MCF 10A (cell line): ENCODE results near the gene TFAP2C. TPM values are rescaled to one million over a fixed set of nuclear protein-coding genes. Genes with fewer than 3 reads are reported as not detected.
"Not testable (repeated sequence)": the region's sequence is repeated elsewhere in the genome, so short reads cannot be mapped to it uniquely, and the experiment has no call there.

Experiments used
- BruUV-seq: library from RNA; stranded (reverse); fragments of 400-500 nt; replicated peaks from 2 replicates; lab custom pipeline; 2021; lab: Mats Ljungman, UMichigan
- CTCF ChIA-PET: fragments of 300-600 bp; sonication (Branson Sonifier 250); formaldehyde crosslinking; extraction: SDS; loops from one replicate; lab custom pipeline; 2021; ENCODE audit warnings: antibody characterized with exemption, inconsistent platforms; lab: Yijun Ruan, JAX
- POLR2A ChIA-PET: fragments of 300-600, 350-650 bp; sonication (Branson Sonifier 250); formaldehyde crosslinking; extraction: SDS; loops from one replicate; lab custom pipeline; 2020; ENCODE audit warnings: antibody characterized with exemption, inconsistent platforms; lab: Yijun Ruan, JAX
- DNase-seq: peaks from one replicate; pipeline ENCODE4 v3.0.0-alpha.2; 2018; ENCODE audit not compliant: unreplicated experiment
- H3K27ac Mint-ChIP-seq: one replicate; pipeline ENCODE4 v1.8.0; 2022; ENCODE audit warnings: mild to moderate bottlenecking, low read depth, mixed read lengths; ENCODE audit not compliant: unreplicated experiment
- H3K27me3 Mint-ChIP-seq: one replicate; pipeline ENCODE4 v1.8.0; 2022; ENCODE audit warnings: mixed read lengths; ENCODE audit not compliant: insufficient read depth, unreplicated experiment
- H3K36me3 Mint-ChIP-seq: one replicate; pipeline ENCODE4 v1.8.0; 2022; ENCODE audit warnings: mild to moderate bottlenecking, moderate library complexity, mixed read lengths; ENCODE audit not compliant: insufficient read depth, unreplicated experiment
- H3K4me1 Mint-ChIP-seq: one replicate; pipeline ENCODE4 v1.8.0; 2022; ENCODE audit warnings: mixed read lengths; ENCODE audit not compliant: insufficient read depth, unreplicated experiment
- H3K4me3 Mint-ChIP-seq: one replicate; pipeline ENCODE4 v1.8.0; 2022; ENCODE audit warnings: mild to moderate bottlenecking, moderate library complexity, mixed read lengths; ENCODE audit not compliant: unreplicated experiment
- H3K9me3 Mint-ChIP-seq: one replicate; pipeline ENCODE4 v1.8.0; 2022; ENCODE audit warnings: mixed read lengths; ENCODE audit not compliant: unreplicated experiment
- intact Hi-C: fragments of 100-400 bp; cut with micrococcal nuclease; formaldehyde crosslinking; loops from 2 replicates; pipeline ENCODE4 v1.14.1; 2022
- total RNA-seq: library from RNA; stranded (reverse); gene quantifications from 2 replicates; pipeline ENCODE4 v1.2.3, GENCODE V29; 2022
- TF ChIP-seq, protein P1 (sequence below): fragments of 200-600 bp; IDR thresholded peaks from one replicate; pipeline ENCODE4 v1.8.0; 2022; ENCODE audit warnings: antibody characterized with exemption, mild to moderate bottlenecking; ENCODE audit not compliant: unreplicated experiment

TFAP2C gene
- total RNA-seq, 1 experiment from 2014 or later = 13.2 TPM

DNA sequence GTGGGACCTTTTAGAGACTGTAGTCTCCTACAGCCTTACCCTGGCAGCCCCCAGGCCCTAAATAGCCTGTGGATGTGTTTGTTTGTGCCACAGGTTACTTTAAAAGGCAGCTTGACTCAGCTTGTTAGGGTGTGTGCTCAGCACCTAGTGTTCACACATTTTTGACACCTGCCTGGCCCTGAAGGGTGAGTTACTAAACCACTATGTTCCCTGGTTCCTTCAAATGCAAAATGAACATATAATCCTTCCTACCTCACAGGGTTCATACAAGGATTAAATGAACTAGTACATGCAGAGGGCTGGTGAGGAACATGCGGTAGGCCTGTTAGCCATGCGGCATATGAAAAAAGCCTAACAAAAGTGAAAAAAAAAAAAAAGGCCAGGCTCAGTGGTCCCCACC lies 14.9 kb upstream of the TFAP2C start:
- Mint-ChIP-seq H3K27me3 (no peaks in the 10 kb centered on the region), H3K4me1 (no peaks in the 10 kb centered on the region), H3K36me3 (no peaks in the 10 kb centered on the region), H3K9me3 (no peaks in the 10 kb centered on the region), H3K27ac (no peak overlapping the region), H3K4me3 (no peak overlapping the region)
- BruUV-seq = no TSS peak
- intact Hi-C loops = no loop called here
- TF ChIP-seq, protein P1, sequence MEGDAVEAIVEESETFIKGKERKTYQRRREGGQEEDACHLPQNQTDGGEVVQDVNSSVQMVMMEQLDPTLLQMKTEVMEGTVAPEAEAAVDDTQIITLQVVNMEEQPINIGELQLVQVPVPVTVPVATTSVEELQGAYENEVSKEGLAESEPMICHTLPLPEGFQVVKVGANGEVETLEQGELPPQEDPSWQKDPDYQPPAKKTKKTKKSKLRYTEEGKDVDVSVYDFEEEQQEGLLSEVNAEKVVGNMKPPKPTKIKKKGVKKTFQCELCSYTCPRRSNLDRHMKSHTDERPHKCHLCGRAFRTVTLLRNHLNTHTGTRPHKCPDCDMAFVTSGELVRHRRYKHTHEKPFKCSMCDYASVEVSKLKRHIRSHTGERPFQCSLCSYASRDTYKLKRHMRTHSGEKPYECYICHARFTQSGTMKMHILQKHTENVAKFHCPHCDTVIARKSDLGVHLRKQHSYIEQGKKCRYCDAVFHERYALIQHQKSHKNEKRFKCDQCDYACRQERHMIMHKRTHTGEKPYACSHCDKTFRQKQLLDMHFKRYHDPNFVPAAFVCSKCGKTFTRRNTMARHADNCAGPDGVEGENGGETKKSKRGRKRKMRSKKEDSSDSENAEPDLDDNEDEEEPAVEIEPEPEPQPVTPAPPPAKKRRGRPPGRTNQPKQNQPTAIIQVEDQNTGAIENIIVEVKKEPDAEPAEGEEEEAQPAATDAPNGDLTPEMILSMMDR = no peak
- ChIA-PET CTCF (no interaction called here), POLR2A (no interaction called here)
- DNase-seq = no peak

DNA sequence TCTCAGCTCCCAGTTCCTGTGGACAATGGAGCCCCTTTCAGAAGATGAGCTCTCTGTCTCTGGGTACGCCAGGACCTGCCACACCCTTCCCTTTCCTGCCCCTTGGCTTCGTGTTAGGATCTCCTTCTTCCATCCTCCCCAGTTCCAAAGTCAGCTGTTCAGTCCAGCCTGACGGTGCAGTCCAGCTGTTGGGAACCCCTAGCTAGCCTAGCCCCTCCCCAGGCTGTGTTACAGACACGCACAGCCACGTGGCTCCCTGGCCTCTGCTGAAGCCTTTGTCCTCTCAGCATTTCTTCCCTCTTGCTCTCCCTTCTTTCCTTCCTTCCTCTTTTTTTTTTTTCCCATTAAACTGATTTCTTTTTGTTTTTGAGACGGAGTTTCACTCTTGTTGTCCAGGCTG lies 12.4 kb upstream of the TFAP2C start:
- no TSS peak for BruUV-seq
- DNase-seq = no peak
- H3K9me3 Mint-ChIP-seq = no peaks in the 10 kb centered on the region
- CTCF ChIA-PET = interaction anchor here (0.6 to 1.9 kb wide), 3 partner anchors 8 to 473 kb away, joined by 3 to 7 read pairs (median 3); no protein-coding TSS in a partner anchor
- TF ChIP-seq, protein P1 = no peak
- H3K4me3 Mint-ChIP-seq = no peak overlapping the region
- intact Hi-C loops = no loop called here
- H3K27me3 Mint-ChIP-seq = no peaks in the 10 kb centered on the region
- H3K4me1 Mint-ChIP-seq = no peaks in the 10 kb centered on the region
- H3K27ac Mint-ChIP-seq = no peak overlapping the region
- POLR2A ChIA-PET = no interaction called here
- no peaks in the 10 kb centered on the region for H3K36me3 Mint-ChIP-seq

DNA sequence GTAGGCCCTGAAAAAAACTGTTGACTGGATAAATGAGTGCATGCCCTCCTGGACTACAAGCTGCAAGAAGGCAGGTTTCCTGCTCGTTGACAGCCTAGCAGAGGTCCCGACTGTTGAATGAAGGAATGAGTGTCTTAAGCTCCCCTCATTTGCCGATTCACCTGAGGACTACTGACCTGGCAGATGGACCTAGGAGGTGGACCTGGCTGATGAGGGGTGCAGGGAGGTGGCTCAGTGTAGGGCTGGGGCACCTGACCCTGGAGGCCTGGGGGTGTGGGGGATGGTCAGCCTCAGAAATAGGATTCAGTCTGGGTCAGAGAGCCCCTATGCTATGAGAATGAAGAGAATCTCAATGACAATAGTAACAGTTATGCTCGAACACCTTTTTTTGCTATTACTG lies 11.6 kb upstream of the TFAP2C start:
- TF ChIP-seq, protein P1 = no peak
- Mint-ChIP-seq H3K36me3 (no peaks in the 10 kb centered on the region), H3K27ac (no peak overlapping the region), H3K9me3 (no peaks in the 10 kb centered on the region), H3K27me3 (no peaks in the 10 kb centered on the region), H3K4me1 (no peaks in the 10 kb centered on the region), H3K4me3 (no peak overlapping the region)
- ChIA-PET POLR2A (no interaction called here), CTCF (interaction anchor here (0.8 to 1.9 kb wide), 2 partner anchors 9 to 29 kb away, joined by 3 to 7 read pairs; no protein-coding TSS in a partner anchor)
- DNase-seq = no peak
- intact Hi-C loops = no loop called here
- BruUV-seq = no TSS peak

DNA sequence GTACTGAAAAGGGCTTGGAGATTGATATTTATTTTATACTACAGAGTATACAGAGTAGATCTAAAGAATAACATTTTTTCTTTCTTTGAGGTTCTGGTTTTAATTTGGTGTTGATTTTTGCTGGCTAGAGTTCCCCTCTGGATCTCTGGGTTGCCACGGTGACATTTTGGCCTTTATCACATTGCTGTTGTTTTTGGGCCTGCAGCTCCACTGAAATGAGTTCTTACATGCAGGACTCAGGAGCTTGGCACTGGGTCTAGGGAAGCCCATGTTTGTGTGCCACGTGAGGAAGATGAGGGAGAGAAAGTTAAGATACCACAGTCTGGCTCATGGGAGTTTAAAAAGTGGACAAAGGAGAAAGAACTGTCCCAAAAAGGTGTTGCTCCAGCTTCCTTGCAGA lies 7.4 kb upstream of the TFAP2C start:
- no TSS peak for BruUV-seq
- Mint-ChIP-seq H3K27me3 (no peaks in the 10 kb centered on the region), H3K9me3 (no peaks in the 10 kb centered on the region), H3K4me1 (no peaks in the 10 kb centered on the region), H3K36me3 (no peaks in the 10 kb centered on the region), H3K4me3 (no peak overlapping the region), H3K27ac (no peak overlapping the region)
- ChIA-PET CTCF (no interaction called here), POLR2A (no interaction called here)
- DNase-seq = no peak
- intact Hi-C loops = no loop called here
- TF ChIP-seq, protein P1 = no peak

DNA sequence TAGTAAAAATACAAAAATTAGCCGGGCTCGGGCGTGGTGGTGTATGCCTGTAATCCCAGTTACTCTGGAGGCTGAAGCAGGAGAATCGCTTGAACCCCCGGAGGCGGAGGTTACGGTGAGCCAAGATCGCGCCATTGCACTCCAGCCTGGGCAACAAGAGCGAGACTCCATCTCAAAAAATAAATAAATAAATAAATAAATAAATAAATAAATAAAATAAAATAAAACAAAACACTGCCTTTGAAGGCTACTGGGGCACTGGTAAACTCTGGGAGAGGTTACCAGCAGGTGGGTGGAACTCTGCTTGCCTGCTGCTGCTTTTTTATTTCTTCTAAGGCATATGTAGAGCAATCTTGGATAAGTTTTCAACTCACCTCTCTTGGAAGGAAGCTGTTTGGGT lies 5.2 kb upstream of the TFAP2C start:
- DNase-seq, H3K27ac Mint-ChIP-seq, POLR2A ChIA-PET, H3K36me3 Mint-ChIP-seq, H3K4me3 Mint-ChIP-seq, CTCF ChIA-PET, H3K4me1 Mint-ChIP-seq, H3K9me3 Mint-ChIP-seq, BruUV-seq, H3K27me3 Mint-ChIP-seq, intact Hi-C loops: not testable (repeated sequence)
